HG02642 (cell line): Measurements from ENCODE around the gene SPOPL.
A peak's percentile ranks its signal among the peaks of the same experiment; 100 is the strongest.
"Not testable (repeated sequence)": the region's sequence is repeated elsewhere in the genome, so short reads cannot be mapped to it uniquely, and the experiment has no call there.

ENCODE experiments used
- ATAC-seq: cut with Tn5 transposase; IDR thresholded peaks from one replicate; pipeline ENCODE4 v1.9.1; 2021; ENCODE audit warnings: mild to moderate bottlenecking; ENCODE audit not compliant: unreplicated experiment, poor library complexity

The SPOPL gene

GRCh38 chr2:138521821-138522220 lies 20.3 kb downstream of the SPOPL start:
- ATAC-seq, result no peak

GRCh38 chr2:138522556-138522955 lies 21.0 kb downstream of the SPOPL start:
- peak; percentile 80 for ATAC-seq

GRCh38 chr2:138523018-138523672 lies 21.6 kb downstream of the SPOPL start:
- peak; percentile 70 for ATAC-seq

GRCh38 chr2:138523673-138524042 lies 22.1 kb downstream of the SPOPL start:
- not testable (repeated sequence) for ATAC-seq

- not testable (repeated sequence) for ATAC-seq
Observed at GRCh38 chr2:138524353-138524752, 22.8 kb downstream of the SPOPL start.

GRCh38 chr2:138531913-138532312 lies 30.3 kb downstream of the SPOPL start:
- ATAC-seq, result no peak

- no peak for ATAC-seq
Observed at GRCh38 chr2:138534791-138535190, 33.2 kb downstream of the SPOPL start.

- peak; percentile 94 for ATAC-seq
Observed at GRCh38 chr2:138536302-138536701, 34.7 kb downstream of the SPOPL start.

- ATAC-seq, result peak; percentile 4
Observed at GRCh38 chr2:138536740-138537139, 35.2 kb downstream of the SPOPL start.

- peak; percentile 35 for ATAC-seq
Observed at GRCh38 chr2:138537170-138537915, 35.8 kb downstream of the SPOPL start.

- not testable (repeated sequence) for ATAC-seq
Observed at GRCh38 chr2:138544206-138544605, 42.6 kb downstream of the SPOPL start.

- no peak for ATAC-seq
Observed at GRCh38 chr2:138548796-138549195, 47.2 kb downstream of the SPOPL start.

- no peak for ATAC-seq
Observed at GRCh38 chr2:138550172-138550571, 48.6 kb downstream of the SPOPL start.

GRCh38 chr2:138550670-138551287 lies 49.2 kb downstream of the SPOPL start:
- no peak for ATAC-seq

- ATAC-seq, result no peak
Observed at GRCh38 chr2:138554123-138554522, 52.6 kb downstream of the SPOPL start.

- ATAC-seq, result no peak
Observed at GRCh38 chr2:138559641-138560040, 58.1 kb downstream of the SPOPL start.

GRCh38 chr2:138564586-138565229 lies 63.1 kb downstream of the SPOPL start:
- no peak for ATAC-seq

- no peak for ATAC-seq
Observed at GRCh38 chr2:138565230-138565598, 63.6 kb downstream of the SPOPL start.

GRCh38 chr2:138572318-138572717 lies 70.7 kb downstream of the SPOPL start:
- no peak for ATAC-seq

- ATAC-seq, result no peak
Observed at GRCh38 chr2:138577066-138577465, 75.5 kb downstream of the SPOPL start.

GRCh38 chr2:138579556-138579955 lies 78.0 kb downstream of the SPOPL start:
- ATAC-seq, result no peak
